Left renal pelvis (tissue), 4 donors: ENCODE measurements around the gene IRF4. TPM values are rescaled to one million over a fixed set of nuclear protein-coding genes. Genes with fewer than 3 reads are reported as not detected.
A peak's percentile ranks its signal among the peaks of the same experiment; 100 is the strongest.
"Not testable (repeated sequence)": the region's sequence is repeated elsewhere in the genome, so short reads cannot be mapped to it uniquely, and the experiment has no call there.

Experiments
- DNase-seq, 4 donors: peaks; one replicate each; pipeline ENCODE4 v3.0.0-alpha.2; 2013; ENCODE audit warnings: low read depth in 4 of 4, low spot score in 3 of 4
- polyA plus RNA-seq, 4 donors: library from polyadenylated mRNA; unstranded; fragments of 120-200 nt; gene quantifications; one replicate each; pipeline ENCODE4 v1.2.1, GENCODE V29; 2013; ENCODE audit not compliant: insufficient read length in 4 of 4

Gene IRF4
- polyA plus RNA-seq, 4 donors: 0.18 to 2.2 (median 0.55) TPM

GRCh38 chr6:411402-412145 is 20.0 kb downstream of the IRF4 start:
- DNase-seq: no peak

- no peak for DNase-seq
Measured at GRCh38 chr6:412146-412886, 20.8 kb downstream of the IRF4 start.

- no peak for DNase-seq
Measured at GRCh38 chr6:414447-414846, 22.9 kb downstream of the IRF4 start.

GRCh38 chr6:415087-415486 is 23.5 kb downstream of the IRF4 start:
- DNase-seq: no peak

GRCh38 chr6:421211-421610 is 29.7 kb downstream of the IRF4 start:
- DNase-seq: no peak

- peak in 2 of 4 donors; percentile 1 to 11 for DNase-seq
Measured at GRCh38 chr6:422433-423054, 31.0 kb downstream of the IRF4 start.

- no peak for DNase-seq
Measured at GRCh38 chr6:423055-423798, 31.7 kb downstream of the IRF4 start.

- no peak for DNase-seq
Measured at GRCh38 chr6:423799-424345, 32.3 kb downstream of the IRF4 start.

- no peak for DNase-seq
Measured at GRCh38 chr6:424741-425417, 33.3 kb downstream of the IRF4 start.

GRCh38 chr6:425418-425788 is 33.9 kb downstream of the IRF4 start:
- not testable (repeated sequence) for DNase-seq

- DNase-seq: not testable (repeated sequence)
Measured at GRCh38 chr6:426198-426738, 34.7 kb downstream of the IRF4 start.

GRCh38 chr6:428047-428603 is 36.6 kb downstream of the IRF4 start:
- DNase-seq: no peak

GRCh38 chr6:429515-430121 is 38.1 kb downstream of the IRF4 start:
- no peak for DNase-seq

- no peak for DNase-seq
Measured at GRCh38 chr6:431504-431903, 40.0 kb downstream of the IRF4 start.

- DNase-seq: no peak
Measured at GRCh38 chr6:431986-432385, 40.4 kb downstream of the IRF4 start.

- DNase-seq: no peak
Measured at GRCh38 chr6:434051-434705, 42.6 kb downstream of the IRF4 start.

- no peak for DNase-seq
Measured at GRCh38 chr6:435441-436307, 44.1 kb downstream of the IRF4 start.
